GM12801 (cell line): Measurements from ENCODE around the gene ALDH16A1.

Source experiments
- TF ChIP-seq, protein P1 (sequence below): IDR thresholded peaks from one replicate; pipeline ENCODE4 v1.5.1; 2011; ENCODE audit warnings: control low read depth; ENCODE audit not compliant: insufficient read length; ENCODE audit errors: extremely low read depth

The ALDH16A1 gene

DNA sequence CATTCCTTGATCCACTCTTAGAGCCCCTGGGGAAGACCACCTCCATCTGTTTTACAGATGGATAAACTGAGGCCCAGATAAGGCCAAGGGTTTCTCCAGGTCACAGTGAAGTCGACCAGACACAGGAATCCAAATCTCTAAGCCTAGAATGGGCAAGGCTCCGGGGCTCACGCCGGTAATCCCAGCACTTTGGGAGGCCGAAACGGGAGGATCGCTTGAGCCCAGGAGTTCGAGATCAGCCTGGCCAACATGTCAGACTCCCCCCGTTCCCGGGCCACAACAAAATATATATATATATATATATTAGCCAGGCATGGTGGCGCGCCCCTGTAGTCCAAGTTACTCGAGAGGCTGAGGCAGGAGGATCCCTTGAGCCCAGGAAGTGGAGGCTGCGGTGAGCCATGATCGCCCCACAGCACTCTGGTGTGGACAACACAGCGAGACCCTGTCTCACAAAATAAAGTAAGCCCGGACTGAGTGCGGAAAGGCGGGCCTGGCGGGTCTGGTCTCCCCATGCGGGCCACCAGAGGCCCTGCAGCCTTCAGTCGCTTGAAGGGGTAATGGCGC, 33.8 kb downstream of the ALDH16A1 start:
- TF ChIP-seq, protein P1, sequence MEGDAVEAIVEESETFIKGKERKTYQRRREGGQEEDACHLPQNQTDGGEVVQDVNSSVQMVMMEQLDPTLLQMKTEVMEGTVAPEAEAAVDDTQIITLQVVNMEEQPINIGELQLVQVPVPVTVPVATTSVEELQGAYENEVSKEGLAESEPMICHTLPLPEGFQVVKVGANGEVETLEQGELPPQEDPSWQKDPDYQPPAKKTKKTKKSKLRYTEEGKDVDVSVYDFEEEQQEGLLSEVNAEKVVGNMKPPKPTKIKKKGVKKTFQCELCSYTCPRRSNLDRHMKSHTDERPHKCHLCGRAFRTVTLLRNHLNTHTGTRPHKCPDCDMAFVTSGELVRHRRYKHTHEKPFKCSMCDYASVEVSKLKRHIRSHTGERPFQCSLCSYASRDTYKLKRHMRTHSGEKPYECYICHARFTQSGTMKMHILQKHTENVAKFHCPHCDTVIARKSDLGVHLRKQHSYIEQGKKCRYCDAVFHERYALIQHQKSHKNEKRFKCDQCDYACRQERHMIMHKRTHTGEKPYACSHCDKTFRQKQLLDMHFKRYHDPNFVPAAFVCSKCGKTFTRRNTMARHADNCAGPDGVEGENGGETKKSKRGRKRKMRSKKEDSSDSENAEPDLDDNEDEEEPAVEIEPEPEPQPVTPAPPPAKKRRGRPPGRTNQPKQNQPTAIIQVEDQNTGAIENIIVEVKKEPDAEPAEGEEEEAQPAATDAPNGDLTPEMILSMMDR = no peak

DNA sequence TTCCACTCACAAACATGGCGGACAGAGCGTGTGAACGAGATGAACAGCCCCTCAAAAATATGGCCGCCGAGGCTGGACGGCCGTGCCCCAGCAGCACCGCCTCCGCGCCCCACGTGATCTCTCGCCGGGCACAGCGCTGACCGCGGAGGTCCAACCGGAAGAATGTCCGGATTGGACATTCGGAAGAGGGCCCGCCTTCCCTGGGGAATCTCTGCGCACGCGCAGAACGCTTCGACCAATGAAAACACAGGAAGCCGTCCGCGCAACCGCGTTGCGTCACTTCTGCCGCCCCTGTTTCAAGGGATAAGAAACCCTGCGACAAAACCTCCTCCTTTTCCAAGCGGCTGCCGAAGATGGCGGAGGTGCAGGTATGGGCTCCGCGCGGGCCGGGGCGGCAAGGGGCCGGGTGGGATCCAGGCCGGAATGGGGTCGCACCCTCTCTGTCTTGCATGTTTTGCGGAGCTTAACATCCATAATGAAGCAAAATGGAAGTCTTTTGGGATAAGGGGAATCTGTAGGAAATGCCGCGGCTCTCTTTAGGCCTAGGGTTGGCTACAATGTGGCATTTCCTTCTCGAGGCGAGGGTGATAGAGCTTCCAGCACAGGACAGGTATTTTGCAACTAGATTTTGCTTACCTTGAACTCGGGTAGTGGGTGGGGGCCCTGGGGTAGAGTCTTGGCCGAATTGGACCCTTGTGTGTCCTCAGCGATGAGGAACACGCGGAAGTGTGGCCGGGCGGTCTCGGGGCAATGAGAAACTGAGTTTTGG, 34.4 kb downstream of the ALDH16A1 start, which contains the start of gene RPL13A:
TSS of gene RPL13A (plus strand) at position 332 of the 769 bp plus-strand sequence. CDS start at position 354, 22 bp downstream.
- TF ChIP-seq, protein P1 = no peak

DNA sequence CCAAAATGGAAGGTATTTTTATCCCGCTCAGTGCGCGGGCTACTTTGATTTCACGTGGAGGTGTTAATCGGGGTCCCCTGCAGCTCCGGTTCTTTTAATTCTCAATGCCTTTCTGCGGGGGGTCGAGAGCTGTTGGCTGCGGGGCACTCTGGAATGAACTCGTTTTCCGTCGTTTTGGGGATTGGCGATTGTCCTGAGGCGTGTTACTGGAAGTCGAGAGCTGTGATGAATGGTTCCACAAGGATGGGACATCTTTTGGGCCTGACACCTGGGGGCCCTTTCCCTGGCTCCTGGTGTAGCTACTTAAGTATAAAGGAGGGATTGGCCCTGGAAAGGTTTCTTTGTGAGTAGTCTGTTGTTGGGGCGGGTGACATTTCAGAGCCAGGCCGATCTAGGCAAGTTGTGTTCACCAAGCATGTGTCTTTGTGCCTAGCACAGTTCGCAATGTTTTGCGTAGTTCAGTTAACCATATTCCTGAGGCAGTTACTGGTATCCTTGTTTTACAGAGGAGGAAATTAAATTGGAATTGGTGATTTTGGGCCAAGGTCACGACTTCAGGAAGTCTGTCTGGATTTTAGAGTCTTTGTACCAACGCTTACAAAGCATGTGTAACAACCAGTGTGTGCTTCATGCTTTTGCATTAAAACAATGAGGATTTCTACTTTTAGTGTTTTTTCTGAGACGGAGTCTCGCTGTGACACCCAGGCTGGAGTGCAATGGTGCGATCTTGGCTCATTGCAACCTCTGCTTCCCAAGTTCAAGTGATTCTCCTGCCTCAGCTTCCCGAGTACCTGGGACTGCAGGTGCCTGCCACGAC, 35.2 kb downstream of the ALDH16A1 start:
- TF ChIP-seq, protein P1 = no peak

DNA sequence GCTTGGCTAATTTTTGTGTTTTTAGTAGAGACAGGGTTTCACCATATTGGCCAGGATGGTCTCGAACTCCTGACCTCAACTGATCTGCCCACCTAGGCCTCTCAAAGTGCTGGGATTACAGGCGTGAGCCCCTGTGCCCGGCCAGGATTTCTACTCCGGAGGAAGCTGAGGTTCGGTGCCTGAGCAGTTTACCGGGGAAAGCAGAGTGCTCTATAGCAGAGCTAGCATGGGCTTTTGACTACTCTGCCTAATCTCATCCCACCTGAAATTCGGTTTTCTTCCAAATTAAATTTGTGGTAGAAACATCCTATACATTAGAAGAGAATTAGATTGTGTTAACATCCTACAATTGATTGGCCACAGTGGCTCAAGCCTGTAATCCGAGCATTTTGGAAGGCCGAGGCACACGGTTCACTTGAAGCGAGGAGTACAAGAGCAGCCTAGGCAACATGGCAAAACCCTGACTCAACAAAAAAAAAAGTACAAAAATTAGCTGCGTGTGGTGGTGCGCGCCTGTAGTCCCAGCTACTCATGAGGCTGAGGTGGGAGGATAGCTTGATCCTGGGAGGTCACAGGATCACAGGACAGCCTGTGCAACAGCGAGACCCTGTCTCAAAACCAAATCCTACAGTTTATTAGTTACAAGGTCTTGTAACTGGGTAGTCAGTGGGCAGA, 36.0 kb downstream of the ALDH16A1 start:
- TF ChIP-seq, protein P1 = no peak

DNA sequence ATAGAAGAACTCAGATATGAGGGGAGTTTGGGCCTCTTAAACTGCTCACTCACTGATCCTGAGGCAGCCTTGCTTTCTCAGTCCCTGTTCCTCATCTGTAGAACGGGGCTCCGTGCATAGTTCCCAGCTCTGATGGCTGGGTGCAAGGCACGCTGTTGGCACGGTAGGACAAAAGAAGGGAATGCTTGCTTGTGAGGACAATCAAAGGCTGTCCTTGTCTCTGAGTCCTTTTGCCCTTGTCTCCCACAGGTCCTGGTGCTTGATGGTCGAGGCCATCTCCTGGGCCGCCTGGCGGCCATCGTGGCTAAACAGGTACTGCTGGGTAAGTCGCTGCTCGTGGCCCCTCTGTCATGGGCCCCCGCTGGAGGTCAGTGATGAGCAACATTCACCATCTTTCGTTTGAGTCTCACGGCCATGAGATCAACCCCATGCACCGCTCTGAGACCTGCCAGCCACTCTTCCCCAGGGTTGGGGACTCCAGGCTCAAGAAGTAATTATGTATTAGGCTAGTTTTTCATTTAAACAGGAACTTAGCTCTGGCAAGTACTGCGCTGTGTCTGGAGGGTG, 36.7 kb downstream of the ALDH16A1 start:
- TF ChIP-seq, protein P1 = no peak

DNA sequence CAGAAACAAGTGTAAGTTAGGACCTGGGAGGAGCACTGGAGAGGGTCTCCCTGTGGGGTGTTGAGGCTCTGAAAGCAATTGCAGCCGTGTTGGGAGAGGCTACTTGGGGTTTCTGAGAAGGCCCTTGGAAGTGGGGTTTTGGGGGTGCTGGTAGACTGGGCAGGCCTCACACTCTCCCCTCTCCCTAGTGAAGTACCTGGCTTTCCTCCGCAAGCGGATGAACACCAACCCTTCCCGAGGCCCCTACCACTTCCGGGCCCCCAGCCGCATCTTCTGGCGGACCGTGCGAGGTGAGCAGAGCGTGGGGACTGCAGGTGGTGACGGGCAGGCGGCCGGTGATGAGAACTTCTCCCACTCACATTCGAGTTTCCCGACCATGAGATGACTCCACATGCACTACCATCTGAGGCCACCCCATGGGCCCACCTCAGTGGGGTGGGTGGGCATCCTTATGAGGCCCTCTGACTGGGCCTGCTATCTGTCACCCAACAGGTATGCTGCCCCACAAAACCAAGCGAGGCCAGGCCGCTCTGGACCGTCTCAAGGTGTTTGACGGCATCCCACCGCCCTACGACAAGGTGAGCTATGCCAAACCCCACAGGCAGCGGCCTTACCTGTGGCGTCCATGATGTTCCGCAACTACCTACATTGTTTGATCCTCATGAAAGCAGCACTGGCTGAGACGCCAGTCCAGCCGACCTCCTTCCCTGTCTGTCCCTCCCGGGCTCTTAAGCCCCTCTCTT, 37.4 kb downstream of the ALDH16A1 start:
- TF ChIP-seq, protein P1 = no peak
